Uterus (tissue), 4 donors: ENCODE measurements around the gene LMAN2. TPM values are rescaled to one million over a fixed set of nuclear protein-coding genes. Genes with fewer than 3 reads are reported as not detected.
A peak's percentile ranks its signal among the peaks of the same experiment; 100 is the strongest.

Experiments
- DNase-seq, 2 donors: peaks; one replicate each; pipeline ENCODE4 v3.0.0-alpha.2; 2019 to 2020
- H3K27ac ChIP-seq, 2 donors: fragments of 200-600 bp; sonication (generic); 1 replicate in 1 of 2; 2 replicates in 1 of 2; pipeline ENCODE4 v1.5.1; 2016 to 2018
- H3K27me3 ChIP-seq, 2 donors: fragments of 200-600 bp; sonication (generic); one replicate each; pipeline ENCODE4 v1.5.1; 2018 to 2019; ENCODE audit warnings: control low read depth in 1 of 2
- H3K36me3 ChIP-seq, 2 donors: fragments of 200-600 bp; sonication (generic); one replicate each; pipeline ENCODE4 v1.5.1; 2019; ENCODE audit warnings: control low read depth in 1 of 2
- H3K4me1 ChIP-seq, 2 donors: fragments of 200-600 bp; sonication (generic); one replicate each; pipeline ENCODE4 v1.5.1; 2018 to 2019; ENCODE audit warnings: control low read depth in 1 of 2
- H3K4me3 ChIP-seq, 2 donors: fragments of 200-600 bp; sonication (generic); 1 replicate in 1 of 2; 2 replicates in 1 of 2; pipeline ENCODE4 v1.5.1; 2018 to 2019; ENCODE audit warnings: mild to moderate bottlenecking in 1 of 2
- H3K9me3 ChIP-seq, 2 donors: fragments of 200-600 bp; sonication (generic); one replicate each; pipeline ENCODE4 v1.5.1; 2019; ENCODE audit warnings: control low read depth in 1 of 2
- CTCF ChIP-seq, 4 experiments: fragments of 200-600 bp in 2 of 4; fragments of 450-650 bp in 2 of 4; sonication (generic) in 2 of 4; IDR thresholded peaks; one replicate each; pipeline ENCODE4 v1.5.1; 2016 to 2019; ENCODE audit warnings: antibody characterized with exemption in 4 of 4, mild to moderate bottlenecking in 2 of 4, moderate library complexity in 1 of 4
- POLR2A ChIP-seq, 2 donors: fragments of 450-650 bp; IDR thresholded peaks; one replicate each; pipeline ENCODE4 v1.6.1; 2016; ENCODE audit warnings: antibody characterized with exemption in 2 of 2, mild to moderate bottlenecking in 1 of 2, moderate library complexity in 1 of 2
- intact Hi-C: fragments of 100-400 bp; cut with DNase I; formaldehyde crosslinking; loops from one replicate; pipeline ENCODE4 v1.15.1; 2023; ENCODE audit warnings: low total_unique reads
- total RNA-seq, 4 donors: library from RNA; depleted of rRNA in 3 of 4; stranded (reverse); fragments of >200 nt in 3 of 4; gene quantifications; one replicate each; pipeline versions ENCODE4 v1.1.0 to v1.2.4, GENCODE V29; 2014 to 2023
- donor health status: DM: yes; HTN: yes; CAD: no.

Gene LMAN2
- total RNA-seq, 4 donors from 2014 or later: 83.2 to 210 (median 170) TPM

- H3K27ac ChIP-seq: peak overlapping the region; percentile 90 to 92
- DNase-seq: no peak
- no peaks in the 10 kb centered on the region for H3K27me3 ChIP-seq
- intact Hi-C loops: no loop called here
- peaks cover 6 to 9% of the 10 kb centered on the region in 2 donors for H3K4me1 ChIP-seq
- no peaks in the 10 kb centered on the region for H3K36me3 ChIP-seq
- peak overlapping the region; percentile 66 to 81 for H3K4me3 ChIP-seq
- no peaks in the 10 kb centered on the region for H3K9me3 ChIP-seq
- TF ChIP-seq POLR2A (IDR thresholded peaks at IDR 0.05) (no peak), CTCF (IDR thresholded peaks at IDR 0.05) (no peak)
These were observed 584 bp downstream of the LMAN2 start for GRCh38 chr5:177350776-177351391.

GRCh38 chr5:177349762-177350161 is 1.7 kb downstream of the LMAN2 start:
- H3K27ac ChIP-seq: no peak overlapping the region
- no peak for DNase-seq
- intact Hi-C loops: no loop called here
- peaks cover 6 to 9% of the 10 kb centered on the region in 2 donors for H3K4me1 ChIP-seq
- TF ChIP-seq CTCF (IDR thresholded peaks at IDR 0.05) (no peak), POLR2A (IDR thresholded peaks at IDR 0.05) (no peak)
- H3K27me3 ChIP-seq: no peaks in the 10 kb centered on the region
- no peaks in the 10 kb centered on the region for H3K36me3 ChIP-seq
- no peaks in the 10 kb centered on the region for H3K9me3 ChIP-seq
- H3K4me3 ChIP-seq: no peak overlapping the region

GRCh38 chr5:177349362-177349647 is 2.2 kb downstream of the LMAN2 start:
- Histone ChIP-seq H3K36me3 (no peaks in the 10 kb centered on the region), H3K4me3 (no peak overlapping the region)

GRCh38 chr5:177347699-177348098 is 3.8 kb downstream of the LMAN2 start:
- Histone ChIP-seq H3K4me1 (peaks cover 6 to 9% of the 10 kb centered on the region in 2 donors), H3K4me3 (no peak overlapping the region), H3K27ac (no peak overlapping the region), H3K36me3 (no peaks in the 10 kb centered on the region), H3K27me3 (no peaks in the 10 kb centered on the region), H3K9me3 (no peaks in the 10 kb centered on the region)
- intact Hi-C loops: no loop called here
- no peak for DNase-seq
- TF ChIP-seq POLR2A (IDR thresholded peaks at IDR 0.05) (no peak), CTCF (IDR thresholded peaks at IDR 0.05) (no peak)

More at GRCh38 chr5:177349362-177349647, 2.2 kb downstream of the LMAN2 start:
- intact Hi-C loops: no loop called here
- Histone ChIP-seq H3K9me3 (no peaks in the 10 kb centered on the region), H3K27ac (no peak overlapping the region), H3K4me1 (peaks cover 6 to 9% of the 10 kb centered on the region in 2 donors), H3K27me3 (no peaks in the 10 kb centered on the region)
- DNase-seq: no peak
- TF ChIP-seq CTCF (IDR thresholded peaks at IDR 0.05) (no peak), POLR2A (IDR thresholded peaks at IDR 0.05) (no peak)

- Histone ChIP-seq H3K36me3 (no peaks in the 10 kb centered on the region), H3K4me1 (peaks cover under 1 to 9% of the 10 kb centered on the region in 2 donors)
These were observed 4.6 kb downstream of the LMAN2 start for GRCh38 chr5:177346820-177347219.

More at GRCh38 chr5:177346820-177347219, 4.6 kb downstream of the LMAN2 start:
- no peak for DNase-seq
- H3K4me3 ChIP-seq: no peak overlapping the region
- intact Hi-C loops: no loop called here
- no peak overlapping the region for H3K27ac ChIP-seq
- H3K27me3 ChIP-seq: no peaks in the 10 kb centered on the region
- H3K9me3 ChIP-seq: no peaks in the 10 kb centered on the region
- no peak for TF ChIP-seq CTCF (IDR thresholded peaks at IDR 0.05)
- no peak for TF ChIP-seq POLR2A (IDR thresholded peaks at IDR 0.05)
